Mesothelial cell of epicardium (in vitro differentiated cells): ENCODE data around the gene FAM47E. TPM values are rescaled to one million over a fixed set of nuclear protein-coding genes. Genes with fewer than 3 reads are reported as not detected.

ENCODE experiments used
- DNase-seq, 2 experiments: peaks; one replicate each; pipeline ENCODE4 v3.0.0; 2021; ENCODE audit warnings: low spot score in 2 of 2; ENCODE audit not compliant: unreplicated experiment in 2 of 2
- H3K27ac Mint-ChIP-seq: 2 replicates; pipeline ENCODE4 v1.8.0; 2021; ENCODE audit warnings: mixed read lengths
- H3K27me3 Mint-ChIP-seq: 2 replicates; pipeline ENCODE4 v1.8.0; 2021; ENCODE audit warnings: low read depth, mixed read lengths
- H3K36me3 Mint-ChIP-seq: 2 replicates; pipeline ENCODE4 v1.8.0; 2021; ENCODE audit warnings: mixed read lengths
- H3K4me1 Mint-ChIP-seq: 2 replicates; pipeline ENCODE4 v1.8.0; 2021; ENCODE audit warnings: mixed read lengths
- H3K4me3 Mint-ChIP-seq: 2 replicates; pipeline ENCODE4 v1.8.0; 2021; ENCODE audit warnings: mild to moderate bottlenecking, moderate library complexity, mixed read lengths
- H3K9me3 Mint-ChIP-seq: 2 replicates; pipeline ENCODE4 v1.8.0; 2021; ENCODE audit warnings: mixed read lengths
- total RNA-seq: library from RNA; stranded (reverse); gene quantifications from 3 replicates; pipeline ENCODE4 v1.2.1, GENCODE V29; 2021
- TF ChIP-seq, protein P1 (sequence below): fragments of 200-600 bp; sonication (generic); IDR thresholded peaks from one replicate; pipeline ENCODE4 v1.5.0; 2021; ENCODE audit warnings: antibody characterized with exemption; ENCODE audit not compliant: unreplicated experiment

Gene FAM47E
- total RNA-seq, 1 donor from 2014 or later: 1.2 TPM

DNA sequence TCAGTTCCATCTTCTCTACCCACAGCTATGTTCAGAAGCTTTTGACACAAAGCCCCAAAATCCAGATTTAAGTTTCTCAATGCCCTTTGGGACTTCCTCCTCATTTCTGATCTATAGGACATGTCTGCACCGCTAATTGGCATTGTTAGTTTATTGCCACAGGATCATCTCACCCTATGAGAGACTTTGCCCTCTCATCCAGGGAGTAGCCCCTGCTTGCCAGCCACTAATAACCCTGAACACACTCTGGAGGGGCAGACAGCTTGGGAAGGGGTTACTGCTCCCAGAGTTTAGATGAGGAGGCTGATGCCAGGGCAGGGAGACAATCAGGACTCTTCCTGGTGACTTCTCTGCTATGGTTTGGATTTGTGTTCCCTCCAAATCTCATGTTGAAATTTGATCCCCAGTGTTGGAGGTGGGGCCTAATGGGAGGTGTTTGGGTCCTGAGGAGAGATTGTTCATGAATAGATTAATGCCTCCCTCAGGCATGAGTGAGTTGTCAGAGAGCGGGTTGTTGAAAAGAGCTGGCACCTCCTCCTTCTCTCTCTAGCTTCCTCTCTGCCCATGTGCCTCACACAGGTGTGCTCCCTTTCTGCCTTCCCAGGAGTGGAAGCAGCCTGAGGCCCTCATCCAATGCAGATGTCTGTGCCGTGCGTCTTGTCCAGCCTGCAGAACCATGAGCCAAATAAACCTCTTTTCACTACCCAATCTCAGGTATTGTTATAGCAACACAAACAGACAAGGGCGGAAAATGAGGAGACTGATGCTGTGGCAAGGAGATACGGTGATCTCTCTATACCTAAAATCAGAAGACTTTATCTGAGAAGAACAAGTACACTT lies 34.3 kb upstream of the FAM47E start:
- no peaks in the 10 kb centered on the region for H3K27me3 Mint-ChIP-seq
- no peak overlapping the region for H3K4me3 Mint-ChIP-seq
- H3K9me3 Mint-ChIP-seq: no peaks in the 10 kb centered on the region
- H3K27ac Mint-ChIP-seq: no peak overlapping the region
- peaks cover 27% of the 10 kb centered on the region for H3K4me1 Mint-ChIP-seq
- DNase-seq: peak in 1 of 2 experiments; percentile 10
- H3K36me3 Mint-ChIP-seq: no peaks in the 10 kb centered on the region
- TF ChIP-seq, protein P1, sequence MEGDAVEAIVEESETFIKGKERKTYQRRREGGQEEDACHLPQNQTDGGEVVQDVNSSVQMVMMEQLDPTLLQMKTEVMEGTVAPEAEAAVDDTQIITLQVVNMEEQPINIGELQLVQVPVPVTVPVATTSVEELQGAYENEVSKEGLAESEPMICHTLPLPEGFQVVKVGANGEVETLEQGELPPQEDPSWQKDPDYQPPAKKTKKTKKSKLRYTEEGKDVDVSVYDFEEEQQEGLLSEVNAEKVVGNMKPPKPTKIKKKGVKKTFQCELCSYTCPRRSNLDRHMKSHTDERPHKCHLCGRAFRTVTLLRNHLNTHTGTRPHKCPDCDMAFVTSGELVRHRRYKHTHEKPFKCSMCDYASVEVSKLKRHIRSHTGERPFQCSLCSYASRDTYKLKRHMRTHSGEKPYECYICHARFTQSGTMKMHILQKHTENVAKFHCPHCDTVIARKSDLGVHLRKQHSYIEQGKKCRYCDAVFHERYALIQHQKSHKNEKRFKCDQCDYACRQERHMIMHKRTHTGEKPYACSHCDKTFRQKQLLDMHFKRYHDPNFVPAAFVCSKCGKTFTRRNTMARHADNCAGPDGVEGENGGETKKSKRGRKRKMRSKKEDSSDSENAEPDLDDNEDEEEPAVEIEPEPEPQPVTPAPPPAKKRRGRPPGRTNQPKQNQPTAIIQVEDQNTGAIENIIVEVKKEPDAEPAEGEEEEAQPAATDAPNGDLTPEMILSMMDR: no peak

- Mint-ChIP-seq H3K9me3 (no peaks in the 10 kb centered on the region), H3K4me1 (peaks cover 23% of the 10 kb centered on the region), H3K27me3 (no peaks in the 10 kb centered on the region), H3K4me3 (no peak overlapping the region), H3K27ac (no peak overlapping the region), H3K36me3 (no peaks in the 10 kb centered on the region)
- TF ChIP-seq, protein P1: no peak
- no peak for DNase-seq
Observed at GRCh38 chr4:76219299-76220055, 32.0 kb upstream of the FAM47E start.

DNA sequence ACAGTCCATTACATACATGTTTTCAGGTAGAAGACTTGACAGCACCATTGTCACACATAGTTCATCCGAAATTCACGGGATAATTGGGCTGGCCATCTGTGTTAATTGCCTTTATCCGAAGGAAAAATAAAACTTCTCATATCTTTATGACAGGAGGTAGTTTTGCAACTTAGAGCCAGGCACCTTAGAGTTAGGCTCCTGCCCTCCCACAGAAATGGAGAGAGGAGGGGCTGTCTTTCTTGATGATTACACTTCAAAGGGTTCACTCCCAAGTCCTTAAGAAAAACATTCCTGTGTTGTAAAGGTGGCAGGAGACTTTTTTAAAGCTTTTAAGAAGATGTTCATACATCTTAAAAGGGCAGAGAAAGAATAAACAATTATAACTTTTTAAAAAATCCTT lies 27.4 kb upstream of the FAM47E start:
- Mint-ChIP-seq H3K4me1 (peaks cover 10% of the 10 kb centered on the region), H3K27me3 (no peaks in the 10 kb centered on the region), H3K27ac (peak overlapping the region; percentile 75), H3K4me3 (no peak overlapping the region), H3K9me3 (peaks cover 33% of the 10 kb centered on the region), H3K36me3 (peaks cover 12% of the 10 kb centered on the region)
- DNase-seq: no peak
- TF ChIP-seq, protein P1: no peak

DNA sequence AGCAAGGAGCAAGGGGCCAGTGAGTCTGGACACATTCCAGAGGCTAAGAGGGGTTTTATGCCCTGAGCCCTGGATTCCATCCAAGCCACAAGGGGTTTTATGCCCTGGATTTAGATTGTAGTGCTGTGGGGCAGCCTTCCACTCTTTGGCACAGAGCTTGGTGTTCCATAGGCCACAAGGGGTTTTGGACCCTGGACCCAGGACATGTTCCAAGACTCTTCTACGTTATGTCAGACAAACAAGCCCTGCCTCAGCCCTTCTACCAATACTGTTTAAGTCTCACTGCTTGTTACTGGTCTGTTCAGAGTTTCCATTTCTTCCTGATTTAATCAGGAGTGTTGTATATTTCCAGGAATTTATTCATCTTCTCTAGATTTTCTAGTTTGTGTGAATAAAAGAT lies 25.1 kb upstream of the FAM47E start:
- no peaks in the 10 kb centered on the region for H3K27me3 Mint-ChIP-seq
- TF ChIP-seq, protein P1: no peak
- peaks cover 42% of the 10 kb centered on the region for H3K9me3 Mint-ChIP-seq
- H3K4me1 Mint-ChIP-seq: peaks cover 10% of the 10 kb centered on the region
- H3K27ac Mint-ChIP-seq: no peak overlapping the region
- H3K4me3 Mint-ChIP-seq: no peak overlapping the region
- peaks cover 13% of the 10 kb centered on the region for H3K36me3 Mint-ChIP-seq
- DNase-seq: no peak

GRCh38 chr4:76232681-76233080 lies 18.8 kb upstream of the FAM47E start:
- H3K4me3 Mint-ChIP-seq: no peak overlapping the region
- H3K9me3 Mint-ChIP-seq: peaks cover 28% of the 10 kb centered on the region
- peaks cover 37% of the 10 kb centered on the region for H3K4me1 Mint-ChIP-seq
- peaks cover 12% of the 10 kb centered on the region for H3K36me3 Mint-ChIP-seq
- TF ChIP-seq, protein P1: no peak
- DNase-seq: no peak
- H3K27me3 Mint-ChIP-seq: no peaks in the 10 kb centered on the region
- peak overlapping the region; percentile 5 for H3K27ac Mint-ChIP-seq
